Transverse colon (tissue), 3 donors: ENCODE data around the gene C1QTNF12.

ENCODE experiments used
- CTCF ChIP-seq, 5 experiments: fragments of 200-600 bp in 3 of 5; fragments of 450-650 bp in 2 of 5; sonication (generic) in 3 of 5; IDR thresholded peaks; 1 replicate in 2 of 5; 2 replicates in 3 of 5; pipeline ENCODE4 v1.5.1; 2016 to 2017; ENCODE audit warnings: antibody characterized with exemption in 5 of 5, inconsistent platforms in 3 of 5, mild to moderate bottlenecking in 2 of 5, moderate library complexity in 1 of 5
- POLR2A ChIP-seq: fragments of 450-650 bp; IDR thresholded peaks from one replicate; pipeline ENCODE4 v1.6.1; 2016; ENCODE audit warnings: antibody characterized with exemption, mild to moderate bottlenecking, moderate library complexity

DNA sequence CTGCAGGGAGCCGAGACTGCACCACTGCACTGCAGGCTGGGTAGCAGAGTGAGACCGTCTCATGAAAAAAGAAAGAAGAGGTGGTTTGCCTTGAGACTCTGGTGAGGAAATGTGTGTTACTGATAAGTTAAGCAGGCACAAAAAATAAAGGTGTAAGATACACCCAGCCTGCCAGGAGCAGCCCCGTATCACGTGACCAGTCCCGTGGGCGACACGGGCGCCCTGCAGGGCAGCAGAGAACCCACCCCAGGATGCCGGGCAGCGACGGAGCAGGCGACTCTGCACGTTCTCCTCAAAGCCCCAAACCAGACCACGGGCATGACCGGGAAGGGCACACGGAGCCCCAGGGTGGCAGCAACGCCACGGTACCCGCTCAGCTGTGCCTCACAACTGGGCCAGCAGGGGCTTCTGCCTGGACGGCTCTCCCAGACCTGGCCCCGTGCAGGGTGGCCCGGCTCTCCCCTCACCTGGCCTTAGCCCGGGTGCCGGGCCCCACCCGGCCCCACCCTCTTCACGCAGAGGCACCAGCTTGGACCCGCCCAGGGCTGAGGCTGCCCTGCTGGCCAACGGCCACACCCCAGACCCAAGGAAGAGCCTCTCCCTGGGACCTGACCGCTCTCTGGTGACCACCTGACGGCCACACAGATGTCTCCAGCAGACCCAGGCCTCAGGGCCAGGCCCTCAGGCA, 24.5 kb downstream of the C1QTNF12 start:
- TF ChIP-seq CTCF (IDR thresholded peaks at IDR 0.05) = no peak
- no peak for TF ChIP-seq POLR2A
